Activated CD8-positive, alpha-beta memory T cell treated with anti-CD3 and anti-CD28 coated beads, Interleukin-2, amount 50 U/mL, for 48 hours (primary cell): ENCODE results near the gene TRIM69.
"Not testable (repeated sequence)": the region's sequence is repeated elsewhere in the genome, so short reads cannot be mapped to it uniquely, and the experiment has no call there.

ENCODE experiments used
- DNase-seq: peaks from one replicate; pipeline ENCODE4 v3.0.0-alpha.2; 2020

TRIM69 gene

GRCh38 chr15:44716983-44717602 is 19.2 kb upstream of the TRIM69 start:
- no peak for DNase-seq

GRCh38 chr15:44718180-44718926 is 18.0 kb upstream of the TRIM69 start:
- peak; percentile 57 for DNase-seq

- DNase-seq = no peak
Measured at GRCh38 chr15:44718927-44719292, 17.4 kb upstream of the TRIM69 start.

GRCh38 chr15:44719293-44719999 is 16.9 kb upstream of the TRIM69 start:
- DNase-seq = peak; percentile 83

GRCh38 chr15:44720000-44720435 is 16.3 kb upstream of the TRIM69 start:
- DNase-seq = not testable (repeated sequence)

- no peak for DNase-seq
Measured at GRCh38 chr15:44720460-44721176, 15.7 kb upstream of the TRIM69 start.

GRCh38 chr15:44722011-44722410 is 14.3 kb upstream of the TRIM69 start:
- DNase-seq = peak; percentile 8

GRCh38 chr15:44726136-44726535 is 10.2 kb upstream of the TRIM69 start:
- DNase-seq = no peak

- no peak for DNase-seq
Measured at GRCh38 chr15:44726568-44727484, 9.5 kb upstream of the TRIM69 start.

- no peak for DNase-seq
Measured at GRCh38 chr15:44727485-44728231, 8.7 kb upstream of the TRIM69 start.

GRCh38 chr15:44728232-44728575 is 8.1 kb upstream of the TRIM69 start:
- not testable (repeated sequence) for DNase-seq

- peak; percentile 93 for DNase-seq
Measured at GRCh38 chr15:44728576-44729407, 7.5 kb upstream of the TRIM69 start.

- no peak for DNase-seq
Measured at GRCh38 chr15:44729408-44730127, 6.8 kb upstream of the TRIM69 start.

- DNase-seq = no peak
Measured at GRCh38 chr15:44734839-44735481, 1.4 kb upstream of the TRIM69 start.

- no peak for DNase-seq
Measured at GRCh38 chr15:44735482-44736180, 697 bp upstream of the TRIM69 start.

- DNase-seq = no peak
Measured at GRCh38 chr15:44738340-44738984, 2.1 kb downstream of the TRIM69 start.

- not testable (repeated sequence) for DNase-seq
Measured at GRCh38 chr15:44739222-44739847, 3.0 kb downstream of the TRIM69 start.

GRCh38 chr15:44743454-44743853 is 7.1 kb downstream of the TRIM69 start:
- not testable (repeated sequence) for DNase-seq
